GM18951 (cell line): Measurements from ENCODE around the gene NEAT1.
A peak's percentile ranks its signal among the peaks of the same experiment; 100 is the strongest.

Experiments used
- POLR2A ChIP-seq: IDR thresholded peaks from 4 replicates; pipeline ENCODE4 v1.6.1; 2011; ENCODE audit warnings: mild to moderate bottlenecking; ENCODE audit not compliant: insufficient read length, insufficient read depth; ENCODE audit errors: extremely low read depth
- in situ Hi-C: fragments of 300-500 bp; cut with MboI; formaldehyde crosslinking; loops from one replicate; pipeline ENCODE4 v1.12.0; 2022; ENCODE audit warnings: low sequenced_read_pairs, mixed read lengths, inconsistent platforms; ENCODE audit not compliant: unreplicated experiment

NEAT1 gene

GRCh38 chr11:65393513-65394079 is 29.0 kb upstream of the NEAT1 start:
- in situ Hi-C loops: no loop called here
- no peak for TF ChIP-seq POLR2A

- no peak for TF ChIP-seq POLR2A
- in situ Hi-C loops: no loop called here
These were observed 28.5 kb upstream of the NEAT1 start for GRCh38 chr11:65394125-65394536.

GRCh38 chr11:65395961-65396530 is 26.6 kb upstream of the NEAT1 start:
- in situ Hi-C loops: no loop called here
- peak; percentile 11 for TF ChIP-seq POLR2A

GRCh38 chr11:65396769-65397745 is 25.5 kb upstream of the NEAT1 start:
- no peak for TF ChIP-seq POLR2A
- in situ Hi-C loops: no loop called here

GRCh38 chr11:65398362-65398910 is 24.2 kb upstream of the NEAT1 start:
- in situ Hi-C loops: no loop called here

GRCh38 chr11:65399249-65399648 is 23.3 kb upstream of the NEAT1 start:
- in situ Hi-C loops: no loop called here
- no peak for TF ChIP-seq POLR2A

More at GRCh38 chr11:65398362-65398910, 24.2 kb upstream of the NEAT1 start:
- no peak for TF ChIP-seq POLR2A

- in situ Hi-C loops: no loop called here
- TF ChIP-seq POLR2A: no peak
These were observed 22.8 kb upstream of the NEAT1 start for GRCh38 chr11:65399845-65400244.

GRCh38 chr11:65400307-65401072 is 22.1 kb upstream of the NEAT1 start:
- in situ Hi-C loops: no loop called here
- no peak for TF ChIP-seq POLR2A

- in situ Hi-C loops: no loop called here
These were observed 21.4 kb upstream of the NEAT1 start for GRCh38 chr11:65401073-65401802.

GRCh38 chr11:65401803-65402248 is 20.8 kb upstream of the NEAT1 start:
- TF ChIP-seq POLR2A: no peak
- in situ Hi-C loops: no loop called here

More at GRCh38 chr11:65401073-65401802, 21.4 kb upstream of the NEAT1 start:
- TF ChIP-seq POLR2A: no peak

GRCh38 chr11:65402790-65403189 is 19.8 kb upstream of the NEAT1 start:
- no peak for TF ChIP-seq POLR2A
- in situ Hi-C loops: no loop called here

GRCh38 chr11:65403607-65404121 is 18.9 kb upstream of the NEAT1 start:
- peak; percentile 16 for TF ChIP-seq POLR2A
- in situ Hi-C loops: no loop called here
